HEK293T (cell line): Measurements from ENCODE around the gene ARVCF.

Experiments used
- ELF4 ChIP-seq: fragments of 450-650 bp; IDR thresholded peaks from 2 replicates; pipeline ENCODE4 v1.6.1; 2017; ENCODE audit warnings: antibody characterized with exemption
- HDGF ChIP-seq: fragments of 450-650 bp; IDR thresholded peaks from 2 replicates; pipeline ENCODE4 v1.6.1; 2017; ENCODE audit warnings: antibody characterized with exemption, borderline replicate concordance
- SUZ12 ChIP-seq: fragments of 450-650 bp; IDR thresholded peaks from 2 replicates; pipeline ENCODE4 v1.6.1; 2016; ENCODE audit warnings: mild to moderate bottlenecking
- TF ChIP-seq, protein P1 (sequence below): fragments of 450-650 bp; IDR thresholded peaks from 2 replicates; pipeline ENCODE4 v1.6.1; 2016

GRCh38 chr22:20004464-20004863 is 12.2 kb downstream of the ARVCF start:
- TF ChIP-seq ELF4, result no peak
- TF ChIP-seq SUZ12, result no peak
- TF ChIP-seq, protein P1, sequence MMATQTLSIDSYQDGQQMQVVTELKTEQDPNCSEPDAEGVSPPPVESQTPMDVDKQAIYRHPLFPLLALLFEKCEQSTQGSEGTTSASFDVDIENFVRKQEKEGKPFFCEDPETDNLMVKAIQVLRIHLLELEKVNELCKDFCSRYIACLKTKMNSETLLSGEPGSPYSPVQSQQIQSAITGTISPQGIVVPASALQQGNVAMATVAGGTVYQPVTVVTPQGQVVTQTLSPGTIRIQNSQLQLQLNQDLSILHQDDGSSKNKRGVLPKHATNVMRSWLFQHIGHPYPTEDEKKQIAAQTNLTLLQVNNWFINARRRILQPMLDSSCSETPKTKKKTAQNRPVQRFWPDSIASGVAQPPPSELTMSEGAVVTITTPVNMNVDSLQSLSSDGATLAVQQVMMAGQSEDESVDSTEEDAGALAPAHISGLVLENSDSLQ, result no peak
- TF ChIP-seq HDGF, result no peak
